Left cardiac atrium (tissue), 4 donors: ENCODE results near the gene CCM2. TPM values are rescaled to one million over a fixed set of nuclear protein-coding genes. Genes with fewer than 3 reads are reported as not detected.
A peak's percentile ranks its signal among the peaks of the same experiment; 100 is the strongest.

Experiments
- ATAC-seq, 2 donors: fragments of 200-7000 bp; cut with Tn5 transposase; one replicate each; pipeline ENCODE4 v1.9.1; 2020; ENCODE audit warnings: mild to moderate bottlenecking in 2 of 2, moderate library complexity in 2 of 2
- DNase-seq: peaks from one replicate; pipeline ENCODE4 v3.0.0-alpha.2; 2020
- intact Hi-C, 2 donors: fragments of 100-400 bp; cut with DNase I; formaldehyde crosslinking; loops; one replicate each; pipeline versions ENCODE4 v1.14.1 to v1.15.1; 2022 to 2023
- total RNA-seq, 2 donors: library from RNA; stranded (reverse); fragmentation: NEBNext Ultra II Directional; extraction: Animal tissue kit (Norgen Biotek cat#: 25700); gene quantifications; one replicate each; pipeline ENCODE4 v1.2.1, GENCODE V29; 2021
- donor health status: DM: no; HTN: yes; CAD: no.
- donor health status: DM: no; HTN: yes; CAD: no; lungs with severe emphysema.
- donor health status: DM: yes; HTN: yes; CAD: no.
- donor health status: Dilated cardiomyopathy.

Gene CCM2
- total RNA-seq, 2 donors from 2014 or later, result 33.5 to 36.5 TPM

DNA sequence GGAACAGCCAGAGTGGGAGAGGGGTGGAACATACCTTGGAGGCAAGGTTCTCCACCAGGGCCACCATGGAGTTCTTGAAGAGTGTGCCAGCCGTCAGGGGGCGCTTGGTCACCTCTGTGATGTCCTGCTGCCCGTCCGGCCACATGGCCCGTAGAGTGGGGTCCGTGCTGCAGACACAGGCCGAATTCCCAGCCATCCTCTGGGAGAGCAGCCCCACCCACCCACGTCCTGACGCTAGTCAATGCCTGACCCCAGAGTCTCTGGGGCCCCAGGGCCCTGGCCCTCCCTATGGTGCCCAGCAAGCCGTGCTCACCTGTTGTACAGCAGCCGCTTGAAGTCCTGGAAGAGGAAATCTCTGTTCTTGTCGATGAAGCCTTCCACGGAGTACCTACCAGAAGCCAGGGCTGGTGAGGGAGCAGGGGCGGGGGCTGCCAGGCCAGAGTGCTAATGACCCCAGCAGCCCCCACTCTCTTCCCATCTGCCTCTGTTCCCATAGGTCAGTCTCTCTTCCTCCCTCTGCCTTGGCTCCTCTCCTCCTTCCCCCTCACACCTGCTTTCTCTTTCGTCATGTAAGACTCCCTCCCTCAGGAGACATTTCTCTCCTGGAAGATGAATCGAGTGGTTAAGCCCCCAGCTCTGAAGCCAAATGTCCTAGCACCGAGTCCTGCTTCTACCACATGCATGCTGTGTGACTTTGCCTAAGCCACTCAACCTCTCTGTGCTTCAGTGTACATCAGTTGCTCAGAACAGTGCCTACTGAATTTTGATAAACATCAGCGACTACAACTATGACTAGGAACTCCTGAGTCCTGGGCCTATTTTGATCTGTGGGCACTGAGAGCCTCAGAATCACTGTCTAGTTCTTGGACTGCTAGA lies 32.2 kb upstream of the CCM2 start:
- peak; percentile 37 for DNase-seq
- intact Hi-C loops, result no loop called here

DNA sequence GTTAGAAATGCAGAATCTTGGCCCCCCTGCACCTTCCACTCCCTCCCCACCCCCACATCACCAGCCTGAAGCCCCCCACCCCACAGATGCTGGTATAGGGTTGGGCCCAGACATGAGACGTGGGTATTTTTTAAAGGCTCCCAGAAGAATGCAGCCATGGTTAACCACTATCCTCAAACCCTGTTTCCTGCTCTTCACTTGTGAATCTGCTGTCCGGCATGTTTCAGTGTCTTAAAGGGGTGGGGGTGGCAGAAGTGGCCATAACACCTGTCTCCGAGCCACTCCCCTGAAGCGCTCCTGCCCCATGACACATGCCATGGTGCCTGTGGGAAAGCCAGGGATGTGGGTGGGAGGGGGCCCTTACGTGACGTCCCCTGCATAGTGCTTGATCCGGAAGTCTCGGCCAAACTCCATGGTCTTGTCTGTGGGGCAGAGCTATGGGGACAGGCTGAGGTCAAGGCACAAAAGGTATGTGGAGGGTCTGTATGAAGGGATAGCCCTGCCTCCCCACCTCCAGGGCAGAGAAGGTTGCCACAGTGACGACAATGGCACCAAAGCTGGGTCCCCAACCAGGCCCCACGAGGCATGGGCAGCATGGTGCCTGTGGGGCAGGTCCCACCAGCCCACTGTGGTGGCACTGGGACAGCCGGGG lies 30.8 kb upstream of the CCM2 start:
- ATAC-seq, result no peak
- DNase-seq, result no peak
- intact Hi-C loops, result no loop called here

More for the DNA sequence above, 32.2 kb upstream of the CCM2 start:
- ATAC-seq, result no peak

DNA sequence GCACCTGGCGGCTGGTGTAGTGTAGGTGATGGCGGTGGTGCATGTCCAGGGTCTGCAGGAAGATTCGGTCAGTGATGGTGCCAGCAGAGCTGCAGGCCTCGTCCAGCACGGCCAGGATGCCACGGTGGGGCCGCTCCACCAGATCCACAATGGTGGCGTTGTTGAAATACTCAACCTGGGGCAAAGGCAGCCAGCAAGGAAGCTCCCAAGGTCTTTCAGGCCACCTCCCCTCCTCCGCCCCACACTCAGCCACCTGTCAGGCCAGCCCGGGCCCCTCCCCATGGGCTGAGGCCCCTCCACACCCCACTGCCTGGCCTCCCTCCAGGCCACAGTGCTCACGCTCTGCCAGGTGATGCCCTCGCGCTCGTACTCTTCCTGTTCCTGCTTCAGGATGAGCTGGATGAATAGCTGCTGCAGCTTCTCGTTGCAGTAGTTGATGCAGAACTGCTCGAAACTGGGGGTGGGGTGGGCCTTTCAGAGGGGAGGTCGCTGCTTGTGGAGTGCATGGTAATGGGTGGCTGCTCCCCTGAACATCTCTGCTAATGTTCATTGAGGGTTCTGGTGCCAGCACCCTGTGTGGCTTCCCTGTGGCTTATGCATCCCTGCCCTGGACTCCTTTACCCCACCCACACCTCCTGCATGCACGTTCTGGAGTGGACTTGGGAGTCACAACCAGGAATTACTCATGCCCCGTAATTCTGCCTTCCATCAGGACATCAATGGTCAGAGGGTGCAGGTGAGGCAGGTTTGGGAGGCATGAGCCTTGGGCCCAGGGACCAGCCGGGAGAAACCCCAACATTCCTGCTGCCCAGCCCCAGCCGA lies 30.1 kb upstream of the CCM2 start:
- intact Hi-C loops, result loop anchor here (5.0 kb wide), 1 partner anchor 167 kb away; no protein-coding TSS in a partner anchor
- ATAC-seq (no peak), DNase-seq (no peak)

DNA sequence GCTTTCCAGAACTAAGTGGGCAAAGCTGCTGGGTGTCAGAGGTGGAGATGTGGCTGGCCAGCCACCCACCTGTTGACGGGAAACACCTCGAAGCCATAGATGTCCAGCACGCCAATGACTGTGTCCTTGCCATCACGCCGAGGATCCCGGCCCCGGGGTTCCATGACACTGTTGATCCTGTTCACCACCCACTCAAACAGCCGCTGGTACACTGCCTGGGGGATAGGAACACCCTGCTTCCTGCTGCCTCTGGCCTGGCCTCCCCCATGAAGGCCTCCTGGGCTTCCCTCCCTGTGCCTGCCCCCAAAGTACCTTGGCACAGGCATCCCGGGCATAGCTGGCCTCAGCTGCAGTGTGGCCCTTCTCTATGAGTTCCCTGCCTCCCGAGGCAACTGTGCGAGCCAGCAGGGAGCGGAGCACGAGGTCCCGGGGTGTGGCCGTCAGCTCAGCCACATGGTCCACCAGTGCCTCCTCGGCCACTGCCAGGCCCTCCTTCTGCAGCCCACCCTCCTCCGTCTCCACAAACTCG lies 29.4 kb upstream of the CCM2 start:
- DNase-seq (no peak), ATAC-seq (no peak)
- intact Hi-C loops, result loop anchor here (5.0 kb wide), 1 partner anchor 167 kb away; no protein-coding TSS in a partner anchor

DNA sequence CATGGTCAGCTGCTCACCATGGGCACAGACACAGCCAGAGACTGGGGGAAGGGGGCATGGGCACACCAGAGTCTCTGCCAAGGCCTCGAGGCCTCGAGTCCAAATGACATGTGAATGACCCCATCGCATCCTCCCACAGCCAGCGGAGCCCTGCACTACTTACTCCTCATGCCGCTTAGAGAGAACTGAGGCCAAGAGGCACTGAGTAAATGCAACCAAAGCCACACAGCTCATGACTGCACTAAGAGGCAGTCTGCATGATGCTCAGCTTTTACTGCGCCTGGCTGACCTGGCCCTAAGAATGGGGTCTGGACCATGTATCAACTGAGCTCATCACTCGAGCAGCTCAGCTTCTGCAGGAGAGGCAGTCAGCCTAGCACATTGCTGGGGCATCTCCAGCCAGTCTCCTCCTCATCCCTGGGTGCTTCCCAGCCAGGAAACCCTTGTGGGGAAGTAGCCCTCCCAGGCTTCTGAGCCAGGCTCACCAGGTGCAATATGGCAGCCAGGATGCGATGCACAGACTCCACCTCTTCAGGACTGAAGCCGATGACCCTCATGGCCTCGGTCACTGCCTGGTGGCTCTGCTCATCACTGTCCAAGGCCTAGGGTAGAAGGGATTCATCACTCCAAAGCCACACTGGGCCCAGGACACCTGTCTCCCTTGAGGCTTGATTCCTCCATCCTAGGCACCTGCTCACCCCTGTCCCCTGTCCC lies 28.7 kb upstream of the CCM2 start:
- DNase-seq (no peak), ATAC-seq (no peak)
- intact Hi-C loops, result loop anchor here (5.0 kb wide), 1 partner anchor 166 kb away; no protein-coding TSS in a partner anchor

DNA sequence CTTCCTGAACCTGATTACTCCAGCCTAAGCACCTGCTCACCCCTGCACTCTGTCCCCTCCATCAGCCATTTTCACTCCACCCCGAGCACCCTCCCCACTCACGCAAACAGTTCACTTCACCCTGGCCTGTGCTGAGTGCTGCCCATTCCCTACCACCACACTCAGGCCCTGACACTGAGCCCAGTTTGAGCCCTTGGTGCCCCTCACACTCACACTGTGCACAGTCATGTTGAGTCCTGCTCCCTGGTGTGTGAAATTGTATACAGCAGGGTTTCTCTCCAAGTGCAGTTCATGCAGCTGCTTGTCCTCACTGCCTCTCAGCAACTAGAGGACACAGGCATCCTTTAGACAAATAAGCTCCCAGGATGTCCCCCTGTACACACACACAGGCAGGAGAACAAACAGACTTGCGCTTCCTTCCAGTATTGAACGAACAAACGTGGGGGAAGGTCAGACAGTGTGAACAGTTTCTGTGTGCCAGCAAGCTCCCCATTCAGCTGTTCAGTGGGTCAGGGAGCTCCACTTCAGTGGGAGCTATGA lies 28.0 kb upstream of the CCM2 start:
- no peak for DNase-seq
- intact Hi-C loops, result loop anchor here (5.0 kb wide), 1 partner anchor 165 kb away; no protein-coding TSS in a partner anchor
- ATAC-seq, result no peak

DNA sequence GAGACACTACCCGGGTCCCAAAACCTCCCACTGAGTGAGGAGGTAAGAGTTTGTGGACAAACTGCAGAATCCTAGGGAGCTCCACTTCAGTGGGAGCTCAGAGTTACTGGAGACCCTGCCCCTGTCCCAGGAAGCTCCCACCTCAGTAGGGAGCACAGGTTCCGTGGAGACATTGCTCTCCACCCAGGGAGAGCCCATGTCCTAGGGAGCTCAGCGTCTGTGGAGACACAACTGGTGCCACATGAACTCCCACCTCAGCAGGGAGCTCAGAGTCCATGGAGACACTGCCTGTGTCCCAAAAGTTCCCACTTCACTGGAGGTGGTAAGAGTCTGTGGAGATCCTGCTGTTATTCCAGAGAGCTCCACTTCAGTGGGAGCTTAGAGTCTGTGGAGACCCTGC lies 27.4 kb upstream of the CCM2 start:
- DNase-seq (no peak), ATAC-seq (no peak)
- intact Hi-C loops, result loop anchor here (5.0 kb wide), 1 partner anchor 165 kb away; no protein-coding TSS in a partner anchor

DNA sequence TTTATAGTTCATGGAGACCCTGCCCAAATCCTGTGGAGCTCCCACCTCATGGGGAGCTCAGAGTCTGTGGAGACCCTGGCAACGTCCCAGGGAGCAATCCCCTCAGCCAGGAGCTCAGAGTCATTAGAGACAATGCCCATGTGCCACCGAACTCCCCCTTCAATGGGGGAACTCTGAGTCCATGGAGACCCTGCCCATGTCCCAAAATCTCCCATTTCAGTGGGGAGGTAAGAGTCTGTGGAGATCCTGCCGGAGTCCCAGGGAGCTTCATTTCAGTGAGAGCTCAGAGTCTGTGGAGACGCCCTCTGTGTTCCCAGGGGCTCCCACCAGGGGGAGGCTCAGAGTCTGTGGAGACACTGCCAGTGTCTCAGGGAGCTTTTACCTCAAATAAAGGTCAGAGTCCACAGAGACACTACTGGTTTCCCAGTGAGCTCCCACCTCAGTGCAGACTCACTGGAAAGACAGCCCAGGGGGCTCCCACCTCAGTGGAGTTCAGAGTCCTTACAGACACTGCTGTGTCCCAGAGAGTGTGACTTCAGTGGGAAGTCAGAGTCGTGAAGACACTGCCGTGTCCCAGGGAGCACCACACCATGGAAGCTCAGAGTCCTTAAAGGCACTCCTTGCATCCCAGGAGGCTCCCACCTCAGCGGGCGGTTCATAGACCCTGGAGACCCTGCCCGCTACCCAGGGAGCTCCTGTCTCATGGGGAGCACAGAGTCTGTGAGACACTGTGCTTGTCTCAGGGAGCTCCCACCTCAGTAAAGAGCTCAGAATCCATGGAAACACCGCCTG lies 26.2 kb upstream of the CCM2 start:
- DNase-seq (no peak), ATAC-seq (peak in 1 of 2 donors; percentile 45)
- intact Hi-C loops, result loop anchor here (5.0 kb wide), 1 partner anchor 163 kb away; no protein-coding TSS in a partner anchor

DNA sequence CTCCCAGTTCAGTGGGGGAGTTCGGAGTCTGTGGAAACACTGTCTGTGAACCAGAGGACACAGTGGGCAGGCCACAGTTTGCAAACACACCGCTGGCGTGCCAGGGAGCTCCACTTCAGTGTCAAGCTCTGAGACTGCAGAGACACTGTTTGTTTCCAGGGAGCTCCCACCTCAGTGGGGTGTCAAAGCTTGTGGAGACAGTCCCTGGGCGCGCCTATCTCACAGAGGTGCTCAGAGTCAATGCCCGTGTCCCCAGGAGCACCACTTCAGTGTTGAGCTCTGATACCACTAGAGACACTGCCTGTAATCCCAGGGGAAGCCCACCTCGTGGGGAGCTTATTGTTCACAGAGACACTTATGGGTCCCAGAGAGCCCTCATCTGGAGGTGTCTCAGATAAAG lies 25.5 kb upstream of the CCM2 start:
- no peak for ATAC-seq
- intact Hi-C loops, result loop anchor here (5.0 kb wide), 1 partner anchor 163 kb away; no protein-coding TSS in a partner anchor
- DNase-seq, result no peak

DNA sequence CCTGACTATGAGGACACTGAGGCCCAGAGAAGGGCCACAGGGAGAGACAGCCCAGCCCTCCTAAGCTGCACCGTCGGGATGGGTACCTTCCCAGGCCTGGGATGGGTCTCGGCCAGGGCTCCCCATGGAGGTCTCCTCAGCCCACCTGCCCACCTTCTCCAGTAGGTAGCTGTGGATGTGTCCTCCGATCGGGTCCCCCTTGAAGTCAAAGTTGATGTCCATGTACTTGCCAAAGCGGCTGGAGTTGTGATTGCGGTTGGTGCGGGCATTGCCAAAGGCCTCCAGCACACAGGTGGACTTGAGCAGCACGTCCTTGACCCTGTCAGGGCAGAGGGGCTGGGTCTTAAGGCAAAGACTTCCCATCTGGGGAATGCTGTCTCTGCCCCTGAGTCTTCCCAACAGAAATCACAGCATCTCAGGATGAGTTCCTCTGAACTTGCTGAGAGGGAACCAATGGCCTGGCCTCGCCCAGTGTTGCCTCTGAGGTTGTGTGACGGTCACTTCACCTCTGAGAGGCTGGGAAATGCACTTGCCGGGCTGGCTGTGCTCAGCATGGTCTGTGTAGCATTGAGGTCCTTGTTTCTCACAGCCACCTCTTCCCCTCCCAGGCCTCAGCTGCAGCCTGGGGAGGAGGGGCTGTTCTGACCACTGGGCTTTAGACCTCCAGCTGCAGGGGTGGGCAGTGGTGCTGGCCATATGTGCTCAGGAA lies 24.5 kb upstream of the CCM2 start:
- peak; percentile 15 for DNase-seq
- ATAC-seq, result no peak
- intact Hi-C loops, result no loop called here

DNA sequence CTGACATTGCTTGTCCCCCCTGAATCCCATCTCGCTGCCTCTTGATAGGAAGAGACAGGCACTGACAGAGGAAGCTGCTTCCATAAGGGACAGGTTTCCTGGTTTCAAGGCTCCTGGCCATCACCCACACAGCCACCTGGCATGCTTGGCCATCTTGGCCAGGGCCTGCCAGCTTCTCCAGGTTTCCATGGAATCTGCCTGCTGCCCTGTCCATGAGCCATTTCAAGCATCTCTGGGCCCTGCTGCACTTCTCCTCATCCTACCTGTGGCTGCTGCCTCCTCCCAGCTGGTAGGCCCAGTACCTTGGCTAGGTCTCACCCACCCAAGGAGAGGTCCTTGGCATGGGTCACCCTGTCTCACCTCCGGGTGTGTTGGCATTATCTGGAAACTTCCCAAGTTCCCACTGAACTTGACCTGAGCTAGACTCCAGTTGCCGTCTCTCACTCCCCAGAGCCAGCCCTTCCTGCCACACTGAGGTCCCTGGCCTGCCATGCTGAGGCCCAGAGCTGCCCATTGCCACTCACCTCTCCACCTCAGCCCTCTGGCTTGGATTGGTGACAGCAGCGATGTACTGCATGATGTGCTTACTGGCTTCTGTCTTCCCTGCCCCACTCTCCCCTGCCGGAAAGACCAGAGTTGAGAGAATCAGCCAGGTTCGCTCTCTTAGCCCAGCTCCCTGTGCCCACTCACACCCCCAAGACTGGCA lies 23.8 kb upstream of the CCM2 start:
- ATAC-seq (no peak), DNase-seq (peak; percentile 8)
- intact Hi-C loops, result no loop called here

DNA sequence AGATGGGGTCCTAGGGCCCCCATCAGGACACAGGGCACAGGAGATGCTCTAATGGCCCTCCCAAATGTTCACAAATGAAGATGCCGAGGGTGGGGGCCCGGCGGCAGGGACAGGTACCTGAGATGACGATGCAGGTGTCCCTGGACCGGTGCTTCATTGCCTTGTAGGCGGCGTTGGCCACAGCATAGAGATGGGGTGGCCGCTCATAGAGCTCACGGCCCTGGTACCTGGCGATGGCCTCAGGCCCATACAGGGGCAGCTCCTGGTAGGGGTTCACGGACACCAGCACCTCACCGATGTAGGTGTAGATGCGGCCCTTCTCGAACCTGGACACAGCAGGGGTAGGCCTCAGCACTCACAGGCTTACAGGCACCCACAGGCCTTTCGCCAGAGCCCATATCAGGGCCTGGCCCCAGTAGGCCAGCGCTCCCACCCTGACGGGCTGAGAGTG lies 23.2 kb upstream of the CCM2 start:
- intact Hi-C loops, result no loop called here
- DNase-seq, result peak; percentile 18

DNA sequence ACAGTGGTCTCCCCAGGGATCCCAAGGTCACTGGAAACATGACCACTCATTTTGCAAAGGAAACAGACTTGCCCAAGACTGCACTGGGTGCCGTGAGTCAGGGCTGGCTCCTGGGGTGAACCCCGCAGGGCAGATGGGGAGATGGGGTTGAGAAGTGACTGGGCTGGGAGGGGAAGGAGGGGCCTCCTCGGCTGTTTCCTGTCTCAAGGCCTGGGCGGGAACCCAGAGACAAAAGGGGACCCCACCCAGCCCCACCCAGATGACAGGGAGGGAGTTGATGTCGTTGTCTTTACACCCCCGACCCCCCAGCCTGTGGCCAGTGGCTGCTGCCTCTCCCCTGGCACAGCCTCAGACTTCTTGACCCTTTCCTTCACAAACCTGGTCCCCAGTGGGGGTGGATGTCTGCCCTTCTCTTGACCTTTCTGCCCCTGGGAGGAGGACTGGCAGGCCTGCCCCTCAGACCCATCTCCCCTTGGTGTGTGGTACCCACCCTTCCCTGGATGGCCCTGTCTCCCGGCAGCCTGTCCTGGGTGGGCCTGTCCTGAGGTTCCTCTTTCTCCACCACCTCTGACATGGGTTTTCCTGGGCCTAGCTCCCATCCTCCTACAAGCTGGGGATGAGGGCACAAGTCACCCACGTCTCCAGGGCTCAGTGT lies 22.6 kb upstream of the CCM2 start:
- intact Hi-C loops, result no loop called here
- DNase-seq, result peak; percentile 53
- ATAC-seq, result peak in 1 of 2 donors; percentile 6

More for the DNA sequence above, 23.2 kb upstream of the CCM2 start:
- no peak for ATAC-seq

DNA sequence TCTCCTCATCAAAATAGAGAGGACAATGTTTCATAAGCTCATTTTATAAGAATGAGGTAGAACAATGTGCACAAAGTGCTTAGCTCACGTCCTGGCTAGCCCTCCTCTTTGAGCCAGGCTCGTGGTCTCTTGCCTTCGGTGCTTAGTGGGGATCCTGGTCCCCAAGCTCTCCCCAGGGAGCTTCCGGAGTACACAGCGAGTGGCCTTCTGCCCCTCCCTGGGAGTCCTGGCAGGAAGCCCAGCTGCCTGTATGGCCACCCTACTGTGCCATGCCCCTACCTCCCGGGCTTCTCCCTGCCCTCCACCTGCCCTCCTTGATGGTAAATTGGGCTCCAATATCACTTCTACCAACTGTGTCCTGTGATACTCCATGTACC lies 22.1 kb upstream of the CCM2 start:
- peak; percentile 46 for DNase-seq
- ATAC-seq, result no peak
- intact Hi-C loops, result no loop called here

DNA sequence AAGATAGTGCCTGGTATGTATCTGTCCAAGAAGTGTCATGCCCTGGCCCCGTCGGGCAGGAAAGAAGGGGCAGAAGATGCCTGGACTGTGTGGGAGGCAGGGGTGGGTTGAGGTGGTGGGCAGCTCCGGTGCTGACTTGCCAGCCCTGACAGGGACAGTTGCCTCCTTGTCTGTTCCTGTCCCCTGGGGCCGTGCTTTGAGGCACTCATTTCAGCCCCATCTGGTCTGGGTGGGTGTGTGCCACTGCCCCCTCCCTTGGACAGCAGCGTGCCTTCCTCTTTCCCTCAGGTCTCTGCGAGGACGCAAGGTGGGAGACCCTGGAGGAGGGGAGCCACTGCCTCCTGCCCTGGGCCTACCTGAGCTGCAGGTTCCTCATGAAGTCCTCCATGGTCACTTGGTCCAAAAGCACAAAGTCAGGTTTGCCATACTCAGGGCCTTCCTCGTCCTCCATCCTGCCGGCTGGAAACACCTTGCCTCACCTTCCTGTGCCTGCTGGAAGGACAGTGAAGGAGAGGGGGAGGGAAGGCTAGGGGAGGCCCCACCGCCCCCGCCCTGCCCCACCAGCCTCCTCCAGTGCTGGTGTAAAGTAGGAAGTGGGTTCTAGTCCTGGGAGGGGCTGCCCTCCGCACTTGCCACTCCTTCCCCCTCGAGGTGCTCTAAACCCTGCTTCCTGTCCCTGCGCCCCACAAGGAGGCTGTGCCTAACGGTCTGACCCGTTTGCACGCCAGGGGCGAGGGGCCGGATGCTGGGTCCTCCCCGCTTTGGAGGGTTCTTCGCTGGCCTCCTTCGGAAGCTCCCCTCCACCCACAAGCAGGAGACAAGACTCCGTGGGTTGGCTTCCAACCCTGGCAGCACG lies 21.3 kb upstream of the CCM2 start, which contains the start of gene MYO1G:
Gene MYO1G, minus strand, starts transcription at position 505 of the 856 bp plus-strand sequence. Its CDS starts 54 bp downstream, at position 451.
- intact Hi-C loops, result no loop called here
- DNase-seq (peak; percentile 60), ATAC-seq (peak; percentile 62 to 71)
